Stimulated activated CD8-positive, alpha-beta memory T cell treated with anti-CD3 and anti-CD28 coated beads, Interleukin-7, amount 100 ng/mL, for 48 hours (primary cell): ENCODE data around the gene ACOXL.

Experiments used
- DNase-seq, 2 donors: peaks; one replicate each; pipeline ENCODE4 v3.0.0-alpha.2; 2020; ENCODE audit warnings: low read depth in 1 of 2; ENCODE audit errors: extremely low read depth in 1 of 2

The ACOXL gene

GRCh38 chr2:110904779-110905148 lies 172.4 kb downstream of the ACOXL start:
- DNase-seq = no peak

GRCh38 chr2:110905217-110905616 lies 172.8 kb downstream of the ACOXL start:
- DNase-seq = no peak

GRCh38 chr2:110906613-110907298 lies 174.4 kb downstream of the ACOXL start:
- DNase-seq = no peak

- DNase-seq = no peak
These were observed 177.1 kb downstream of the ACOXL start for GRCh38 chr2:110909501-110909900.

- no peak for DNase-seq
These were observed 178.1 kb downstream of the ACOXL start for GRCh38 chr2:110910423-110910822.

GRCh38 chr2:110919738-110920137 lies 187.4 kb downstream of the ACOXL start:
- no peak for DNase-seq

- no peak for DNase-seq
These were observed 193.1 kb downstream of the ACOXL start for GRCh38 chr2:110925479-110925878.

GRCh38 chr2:110927526-110927925 lies 195.2 kb downstream of the ACOXL start:
- DNase-seq = no peak

- DNase-seq = no peak
These were observed 197.2 kb downstream of the ACOXL start for GRCh38 chr2:110929528-110929927.

- no peak for DNase-seq
These were observed 199.3 kb downstream of the ACOXL start for GRCh38 chr2:110931648-110932047.

GRCh38 chr2:110933420-110933819 lies 201.0 kb downstream of the ACOXL start:
- DNase-seq = no peak

GRCh38 chr2:110934948-110935347 lies 202.6 kb downstream of the ACOXL start:
- no peak for DNase-seq

- no peak for DNase-seq
These were observed 208.1 kb downstream of the ACOXL start for GRCh38 chr2:110940376-110940910.

GRCh38 chr2:110941226-110941625 lies 208.9 kb downstream of the ACOXL start:
- no peak for DNase-seq

GRCh38 chr2:110943070-110943634 lies 210.8 kb downstream of the ACOXL start:
- DNase-seq = no peak

- DNase-seq = no peak
These were observed 214.5 kb downstream of the ACOXL start for GRCh38 chr2:110946902-110947301.

GRCh38 chr2:110948027-110948674 lies 215.8 kb downstream of the ACOXL start:
- no peak for DNase-seq

GRCh38 chr2:110950281-110950680 lies 217.9 kb downstream of the ACOXL start:
- no peak for DNase-seq

GRCh38 chr2:110955045-110955444 lies 222.7 kb downstream of the ACOXL start:
- DNase-seq = no peak

- no peak for DNase-seq
These were observed 223.2 kb downstream of the ACOXL start for GRCh38 chr2:110955556-110955955.

- DNase-seq = no peak
These were observed 224.9 kb downstream of the ACOXL start for GRCh38 chr2:110957293-110957692.
